ENCODE results near the gene NFKBIZ. TPM values are rescaled to one million over a fixed set of nuclear protein-coding genes. Genes with fewer than 3 reads are reported as not detected.
A peak's percentile ranks its signal among the peaks of the same experiment; 100 is the strongest.

NFKBIZ gene
- total and polyA plus RNA-seq, 4 donors: 4.8 to 78.8 (median 23.7) TPM

- 36% methylated on average over 2 of the region's 2 CpGs for WGBS
These were observed 29.8 kb downstream of the NFKBIZ start for GRCh38 chr3:101879102-101879501.

GRCh38 chr3:101879623-101880284, 30.4 kb downstream of the NFKBIZ start:
- H3K4me1 ChIP-seq (ENCODE audit: control insufficient read depth in 4 of 4, insufficient read depth in 4 of 4, low read length in 3 of 4): peaks cover 1 to 14% (median 13%) of the 10 kb centered on the region in 4 donors
- TF ChIP-seq RXRA (IDR thresholded peaks at IDR 0.05) (peak; percentile 18 to 21), HNF4A (conservative IDR thresholded peaks at IDR 0.05) (no peak)
- no peak overlapping the region for H3K4me3 ChIP-seq (ENCODE audit: low read depth in 1 of 3, low read length in 3 of 3)
- 54% methylated on average over 5 of the region's 5 CpGs for WGBS
- peak overlapping the region in 1 of 2 donors; percentile 40 for H3K27ac ChIP-seq (ENCODE audit: low read depth in 1 of 2, low read length in 2 of 2)
- no peak overlapping the region for H3K9ac ChIP-seq (ENCODE audit: low read depth in 1 of 2, low read length in 2 of 2)
- no peaks in the 10 kb centered on the region for H3K27me3 ChIP-seq (ENCODE audit: control insufficient read depth in 4 of 4, insufficient read depth in 4 of 4, low read length in 3 of 4)
- H3K36me3 ChIP-seq (ENCODE audit: control insufficient read depth in 4 of 4, insufficient read depth in 3 of 4, low read depth in 1 of 4, low read length in 3 of 4): no peaks in the 10 kb centered on the region
- no peaks in the 10 kb centered on the region for H3K9me3 ChIP-seq (ENCODE audit: control insufficient read depth in 4 of 4, low read length in 3 of 4)
- no peak for DNase-seq (ENCODE audit: low spot score)

More at GRCh38 chr3:101879102-101879501, 29.8 kb downstream of the NFKBIZ start:
- Histone ChIP-seq H3K36me3 (ENCODE audit: control insufficient read depth in 4 of 4, insufficient read depth in 3 of 4, low read depth in 1 of 4, low read length in 3 of 4) (no peaks in the 10 kb centered on the region), H3K9ac (ENCODE audit: low read depth in 1 of 2, low read length in 2 of 2) (no peak overlapping the region), H3K27me3 (ENCODE audit: control insufficient read depth in 4 of 4, insufficient read depth in 4 of 4, low read length in 3 of 4) (no peaks in the 10 kb centered on the region), H3K9me3 (ENCODE audit: control insufficient read depth in 4 of 4, low read length in 3 of 4) (peaks cover 0 to under 1% (median 0%) of the 10 kb centered on the region in 4 donors), H3K27ac (ENCODE audit: low read depth in 1 of 2, low read length in 2 of 2) (peak overlapping the region; percentile 13 to 40), H3K4me1 (ENCODE audit: control insufficient read depth in 4 of 4, insufficient read depth in 4 of 4, low read length in 3 of 4) (peaks cover 1 to 14% (median 13%) of the 10 kb centered on the region in 4 donors), H3K4me3 (ENCODE audit: low read depth in 1 of 3, low read length in 3 of 3) (no peak overlapping the region)
- TF ChIP-seq HNF4G (IDR thresholded peaks at IDR 0.05) (no peak), YY1 (IDR thresholded peaks at IDR 0.05) (peak; percentile 34), JUND (IDR thresholded peaks at IDR 0.05) (peak in 1 of 2 donors; percentile 10), RAD21 (IDR thresholded peaks at IDR 0.05) (peak; percentile 5 to 36), FOXA2 (IDR thresholded peaks at IDR 0.05) (peak; percentile 15), FOXA1 (IDR thresholded peaks at IDR 0.05) (no peak), HNF4A (conservative IDR thresholded peaks at IDR 0.05) (peak in 1 of 2 donors; percentile 46)
- no peak for DNase-seq (ENCODE audit: low spot score)

GRCh38 chr3:101884776-101885175, 35.5 kb downstream of the NFKBIZ start:
- Histone ChIP-seq H3K9ac (ENCODE audit: low read depth in 1 of 2, low read length in 2 of 2) (no peak overlapping the region), H3K4me3 (ENCODE audit: low read depth in 1 of 3, low read length in 3 of 3) (no peak overlapping the region), H3K36me3 (ENCODE audit: control insufficient read depth in 4 of 4, insufficient read depth in 3 of 4, low read depth in 1 of 4, low read length in 3 of 4) (no peaks in the 10 kb centered on the region), H3K4me1 (ENCODE audit: control insufficient read depth in 4 of 4, insufficient read depth in 4 of 4, low read length in 3 of 4) (peaks cover 0 to 1% (median under 1%) of the 10 kb centered on the region in 4 donors), H3K9me3 (ENCODE audit: control insufficient read depth in 4 of 4, low read length in 3 of 4) (no peaks in the 10 kb centered on the region), H3K27ac (ENCODE audit: low read depth in 1 of 2, low read length in 2 of 2) (no peak overlapping the region), H3K27me3 (ENCODE audit: control insufficient read depth in 4 of 4, insufficient read depth in 4 of 4, low read length in 3 of 4) (no peaks in the 10 kb centered on the region)
- no peak for DNase-seq (ENCODE audit: low spot score)
- WGBS: 89% methylated on average over 1 of the region's 1 CpG
- TF ChIP-seq HNF4G (IDR thresholded peaks at IDR 0.05): no peak
- TF ChIP-seq HNF4A (conservative IDR thresholded peaks at IDR 0.05): no peak
- no peak for TF ChIP-seq RAD21 (IDR thresholded peaks at IDR 0.05)
- TF ChIP-seq FOXA1 (IDR thresholded peaks at IDR 0.05): no peak
- no peak for TF ChIP-seq JUND (IDR thresholded peaks at IDR 0.05)
- no peak for TF ChIP-seq CTCF (IDR thresholded peaks at IDR 0.05; ENCODE audit: low read depth, low read length, missing input control)
- no peak for TF ChIP-seq SP1 (IDR thresholded peaks at IDR 0.05)
- TF ChIP-seq GABPA (IDR thresholded peaks at IDR 0.05 in 1 of 2, conservative IDR thresholded peaks at IDR 0.05 in 1 of 2): no peak
- no peak for TF ChIP-seq MAX (IDR thresholded peaks at IDR 0.05)
- TF ChIP-seq NR2F2 (IDR thresholded peaks at IDR 0.05): no peak
- TF ChIP-seq EGR1 (IDR thresholded peaks at IDR 0.05; ENCODE audit: low read depth in 2 of 2): no peak
- TF ChIP-seq FOXA2 (IDR thresholded peaks at IDR 0.05): no peak
- no peak for TF ChIP-seq TAF1 (conservative IDR thresholded peaks at IDR 0.05)
- TF ChIP-seq ZBTB33 (IDR thresholded peaks at IDR 0.05): no peak
- no peak for TF ChIP-seq YY1 (IDR thresholded peaks at IDR 0.05)
- TF ChIP-seq REST (IDR thresholded peaks at IDR 0.05): no peak
- no peak for TF ChIP-seq RXRA (IDR thresholded peaks at IDR 0.05)
- no peak for TF ChIP-seq ATF3 (IDR thresholded peaks at IDR 0.05)

Measured in liver (tissue), 9 donors.